Medulla oblongata (tissue), 1 donor: ENCODE results near the gene NRXN2.

Experiments used
- DNase-seq: peaks from one replicate; pipeline ENCODE4 v3.0.0-alpha.2; 2015; ENCODE audit errors: extremely low spot score

The NRXN2 gene

DNA sequence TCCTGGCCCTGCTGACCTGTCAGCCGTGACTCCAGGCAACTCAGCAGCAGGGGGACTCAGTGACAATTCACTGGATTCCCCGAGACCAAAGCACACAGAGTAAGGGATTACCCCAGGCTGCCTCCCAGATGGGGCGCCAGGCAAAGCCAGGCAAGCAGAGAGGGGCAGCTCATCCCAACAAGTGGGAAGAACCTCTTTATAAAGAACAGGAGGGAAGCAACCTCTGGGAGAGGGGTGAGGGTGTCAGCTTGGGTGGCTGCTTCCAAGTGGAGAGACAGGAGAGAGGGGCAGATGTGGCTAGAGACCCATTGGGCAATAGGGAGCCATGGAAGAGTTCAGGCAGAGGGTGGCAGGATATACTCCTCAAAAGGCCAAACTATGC is 130.8 kb downstream of the NRXN2 start:
- DNase-seq: no peak

GRCh38 chr11:64591257-64592233 is 131.5 kb downstream of the NRXN2 start:
- DNase-seq: no peak

DNA sequence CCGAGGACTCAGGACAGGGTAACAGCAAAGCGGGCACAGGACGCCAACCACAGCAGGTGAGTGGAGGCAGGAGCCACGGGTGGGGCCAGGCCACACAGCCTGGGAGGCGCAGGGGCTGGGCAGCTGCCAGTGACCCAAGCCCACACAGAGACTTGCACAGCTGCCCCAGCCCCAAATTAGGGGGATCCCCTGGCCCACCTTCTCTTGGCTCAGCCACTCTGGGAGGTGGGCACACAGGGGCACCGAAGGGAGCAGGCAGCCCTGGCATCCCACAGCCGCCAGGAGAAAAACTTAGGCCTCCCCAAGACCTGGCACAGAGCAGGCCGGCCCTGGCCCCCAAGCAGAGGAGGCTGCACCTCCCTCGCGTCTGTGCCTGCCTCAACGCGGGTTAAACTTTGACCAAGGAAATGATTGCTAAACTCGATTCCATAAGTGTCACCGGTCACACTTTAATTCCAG is 132.2 kb downstream of the NRXN2 start, which contains the start of gene SLC22A12:
SLC22A12 (plus strand) TSS at position 458 of the 459 bp plus-strand sequence. CDS start 337 bp downstream, outside the sequence.
- no peak for DNase-seq

GRCh38 chr11:64588701-64589100 is 134.3 kb downstream of the NRXN2 start:
- no peak for DNase-seq

- no peak for DNase-seq
Observed at GRCh38 chr11:64586366-64586765, 136.6 kb downstream of the NRXN2 start.

- DNase-seq: no peak
Observed at GRCh38 chr11:64585150-64585549, 137.8 kb downstream of the NRXN2 start.

GRCh38 chr11:64583296-64584262 is 139.4 kb downstream of the NRXN2 start:
- no peak for DNase-seq

DNA sequence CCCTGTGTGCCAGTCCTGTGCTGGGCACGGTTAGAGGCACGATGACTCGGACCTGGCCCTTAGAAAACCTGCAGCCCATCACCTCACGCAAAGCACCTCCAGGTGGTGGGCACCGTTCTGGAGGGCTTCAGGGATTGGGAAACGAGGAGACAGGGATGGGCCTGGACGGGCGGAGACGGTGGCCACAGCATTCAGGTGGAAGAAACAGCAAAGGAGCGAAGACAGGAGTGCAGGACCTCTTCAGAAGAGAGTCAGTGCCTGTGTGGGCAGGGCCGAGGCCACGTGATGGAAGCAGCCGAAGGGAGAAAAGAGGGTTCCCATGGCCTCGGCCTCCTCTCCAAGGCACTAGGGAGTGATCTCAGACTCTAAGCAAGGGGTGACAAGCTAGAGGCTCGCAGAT is 140.1 kb downstream of the NRXN2 start:
- no peak for DNase-seq

DNA sequence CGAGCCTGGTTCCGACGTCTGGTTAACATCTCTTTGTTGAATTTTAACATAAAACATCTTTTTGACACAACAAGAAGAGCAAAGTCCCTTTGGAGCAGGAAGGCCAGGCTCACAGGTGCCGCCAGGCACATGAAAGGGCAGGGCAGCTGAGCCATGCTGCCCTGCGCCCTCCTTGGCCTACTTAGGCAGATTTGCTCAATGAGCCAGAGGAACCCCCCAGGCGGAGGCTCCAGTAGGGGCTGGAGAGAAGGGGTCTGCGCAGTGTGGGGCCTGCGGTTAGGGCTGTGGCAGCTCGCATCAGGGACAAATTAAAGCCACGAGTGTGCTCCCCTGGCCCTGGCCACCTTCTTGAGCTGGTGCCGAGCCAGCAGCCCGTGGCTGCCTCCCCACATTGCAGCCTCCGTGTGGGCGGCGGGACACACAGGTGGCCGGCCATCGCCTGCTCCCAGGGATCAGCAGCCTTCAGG is 141.9 kb downstream of the NRXN2 start:
- DNase-seq: no peak

GRCh38 chr11:64580412-64580811 is 142.6 kb downstream of the NRXN2 start:
- no peak for DNase-seq

GRCh38 chr11:64577202-64577601 is 145.8 kb downstream of the NRXN2 start:
- no peak for DNase-seq

DNA sequence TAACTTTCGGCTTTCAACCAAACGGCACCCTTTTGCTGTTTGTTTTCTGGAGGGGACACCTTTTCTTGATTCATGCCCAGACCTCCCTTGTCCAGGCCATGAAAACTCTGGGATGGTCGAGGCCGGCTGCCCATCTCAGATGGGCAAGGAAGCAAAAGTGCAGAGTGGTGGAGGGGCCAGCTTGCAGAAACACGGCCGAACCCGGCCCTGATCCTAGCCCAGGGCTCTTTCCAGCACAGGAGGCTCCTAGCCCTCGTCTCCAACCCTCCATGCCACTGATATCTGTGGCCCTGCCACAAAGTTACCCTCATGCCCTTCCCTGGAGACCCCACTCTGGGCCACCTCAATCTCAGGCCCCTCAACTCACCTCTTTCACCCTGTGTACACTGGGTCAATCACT is 150.9 kb downstream of the NRXN2 start:
- no peak for DNase-seq

GRCh38 chr11:64571410-64572091 is 151.4 kb downstream of the NRXN2 start:
- DNase-seq: no peak

DNA sequence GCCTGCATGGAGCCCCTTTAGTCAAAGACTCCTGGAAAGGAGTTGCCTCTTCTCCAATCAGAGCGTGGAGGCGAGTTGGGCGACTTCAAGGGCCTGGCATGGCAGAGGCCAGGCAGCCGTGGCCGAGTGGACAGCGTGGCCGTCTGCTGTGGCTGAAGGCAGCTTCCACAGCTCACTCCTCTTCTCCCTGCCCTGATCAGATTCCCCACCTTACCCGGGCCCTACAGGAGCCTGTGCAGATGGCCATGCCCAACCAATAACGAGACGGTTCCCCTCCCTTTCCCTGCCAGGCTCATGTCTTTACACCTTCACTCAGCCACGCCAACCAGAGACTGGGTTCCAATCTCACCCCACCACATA is 152.0 kb downstream of the NRXN2 start:
- no peak for DNase-seq

GRCh38 chr11:64570341-64570740 is 152.7 kb downstream of the NRXN2 start:
- no peak for DNase-seq

- no peak for DNase-seq
Observed at GRCh38 chr11:64569300-64569970, 153.6 kb downstream of the NRXN2 start.

- no peak for DNase-seq
Observed at GRCh38 chr11:64568584-64569140, 154.3 kb downstream of the NRXN2 start.

- no peak for DNase-seq
Observed at GRCh38 chr11:64568041-64568571, 154.9 kb downstream of the NRXN2 start.

GRCh38 chr11:64566915-64567891 is 155.8 kb downstream of the NRXN2 start:
- DNase-seq: peak; percentile 17
